ENCODE measurements around the gene ARID3B.

DNA sequence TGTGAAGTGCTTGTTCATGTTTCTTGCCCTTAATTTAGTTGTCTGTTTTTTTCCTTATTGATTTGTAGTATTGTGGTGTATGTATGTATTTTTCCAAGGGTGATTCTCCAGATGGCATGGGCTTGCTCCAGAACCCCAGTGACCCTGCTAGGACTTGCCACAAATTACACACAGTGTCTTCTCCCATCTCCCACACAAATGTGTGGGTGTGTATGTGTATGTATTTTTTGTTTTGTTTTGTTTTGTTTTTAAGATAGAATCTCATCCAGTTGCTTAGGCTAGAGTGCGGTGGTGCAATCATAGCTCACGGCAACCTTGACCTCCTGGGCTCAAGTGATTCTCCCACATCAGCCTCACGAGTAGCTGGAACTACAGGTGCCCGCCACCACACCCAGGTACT lies 36.2 kb upstream of the ARID3B start:
- TF ChIP-seq CTCF (IDR thresholded peaks at IDR 0.05), result no peak
- TF ChIP-seq EZH2 (IDR thresholded peaks at IDR 0.05), result no peak
- TF ChIP-seq EZH2phosphoT487 (IDR thresholded peaks at IDR 0.05), result no peak
